Osteoblast (primary cell): ENCODE results near the gene ELOVL7. TPM values are rescaled to one million over a fixed set of nuclear protein-coding genes. Genes with fewer than 3 reads are reported as not detected.

Source experiments
- DNase-seq: peaks from one replicate; pipeline ENCODE4 v3.0.0; 2011; ENCODE audit warnings: low spot score, mixed read lengths; ENCODE audit not compliant: insufficient read length; ENCODE audit errors: missing footprints
- H2AFZ ChIP-seq: 2 replicates; pipeline ENCODE4 v1.6.0; 2011; ENCODE audit warnings: mild to moderate bottlenecking, low read length
- H3K27ac ChIP-seq: 2 replicates; pipeline ENCODE4 v1.5.1; 2011; ENCODE audit warnings: mild to moderate bottlenecking, low read depth, low read length, moderate library complexity
- H3K27me3 ChIP-seq: 2 replicates; pipeline ENCODE4 v1.6.0; 2012; ENCODE audit warnings: mild to moderate bottlenecking, control low read depth, inconsistent platforms, low read length, moderate library complexity; ENCODE audit not compliant: insufficient read depth
- H3K36me3 ChIP-seq: 2 replicates; pipeline ENCODE4 v1.5.1; 2011; ENCODE audit warnings: mild to moderate bottlenecking, low read length, control low read depth, moderate library complexity; ENCODE audit not compliant: insufficient read depth
- H3K4me1 ChIP-seq: 2 replicates; pipeline ENCODE4 v1.5.1; 2011; ENCODE audit warnings: mild to moderate bottlenecking, low read length, control low read depth, moderate library complexity; ENCODE audit not compliant: insufficient read depth
- H3K4me2 ChIP-seq: 2 replicates; pipeline ENCODE4 v1.6.0; 2011; ENCODE audit warnings: mild to moderate bottlenecking, low read length; ENCODE audit not compliant: insufficient read depth
- H3K4me3 ChIP-seq: fragments of 200-600 bp; sonication (generic); 3 replicates; pipeline ENCODE4 v1.5.1; 2012; ENCODE audit warnings: mild to moderate bottlenecking, low read length, inconsistent platforms; ENCODE audit not compliant: insufficient read depth
- H3K79me2 ChIP-seq: 2 replicates; pipeline ENCODE4 v1.6.0; 2012; ENCODE audit warnings: mild to moderate bottlenecking, low read length, control low read depth, inconsistent platforms; ENCODE audit not compliant: insufficient read depth
- H3K9me3 ChIP-seq: 2 replicates; pipeline ENCODE4 v1.5.1; 2011; ENCODE audit warnings: low read depth, low read length, control low read depth
- H4K20me1 ChIP-seq: 2 replicates; pipeline ENCODE4 v1.6.0; 2012; ENCODE audit warnings: mild to moderate bottlenecking, low read length, control low read depth; ENCODE audit not compliant: insufficient read depth
- CTCF ChIP-seq: IDR thresholded peaks from 2 replicates; pipeline ENCODE4 v1.5.1; 2011; ENCODE audit warnings: mild to moderate bottlenecking, low read depth, low read length, moderate library complexity; ENCODE audit errors: extremely low read depth
- total RNA-seq: library from RNA; depleted of rRNA; stranded (reverse); fragments of >200 nt; gene quantifications from 2 replicates; pipeline ENCODE4 v1.2.3, GENCODE V29; 2012

ELOVL7 gene
- total RNA-seq = under 0.01 TPM in 2 replicates

GRCh38 chr5:60843936-60844905 lies at the start of gene ELOVL7:
TSS of gene ELOVL7 (minus strand) at chr5:60844269. CDS start at chr5:60787397, 56,872 bp downstream.
- Histone ChIP-seq H3K27ac (no peak within 1 kb of the TSS), H3K36me3 (no peaks in the 10 kb centered on the region), H3K79me2 (no peaks in the 10 kb centered on the region), H3K27me3 (peaks cover 59% of the 10 kb centered on the region), H3K4me2 (peak within 1 kb of the TSS; percentile 84), H4K20me1 (no peaks in the 10 kb centered on the region), H2AFZ (peak within 1 kb of the TSS; percentile 51), H3K9me3 (no peaks in the 10 kb centered on the region), H3K4me3 (peak within 1 kb of the TSS; percentile 70), H3K4me1 (peaks cover 8% of the 10 kb centered on the region)
- DNase-seq = peak; percentile 90
- no peak for TF ChIP-seq CTCF

- no peaks in the 10 kb centered on the region for H4K20me1 ChIP-seq
- no peak overlapping the region for H3K27ac ChIP-seq
- no peaks in the 10 kb centered on the region for H3K4me1 ChIP-seq
- H3K36me3 ChIP-seq = peaks cover 6% of the 10 kb centered on the region
- DNase-seq = no peak
- no peak overlapping the region for H3K4me2 ChIP-seq
- no peaks in the 10 kb centered on the region for H3K27me3 ChIP-seq
- TF ChIP-seq CTCF = no peak
- H3K79me2 ChIP-seq = no peaks in the 10 kb centered on the region
- H3K9me3 ChIP-seq = no peaks in the 10 kb centered on the region
- no peak overlapping the region for H2AFZ ChIP-seq
- H3K4me3 ChIP-seq = no peak overlapping the region
Measured at GRCh38 chr5:60893521-60893920, 49.5 kb upstream of the ELOVL7 start.

GRCh38 chr5:60891667-60892066 lies 47.6 kb upstream of the ELOVL7 start:
- no peaks in the 10 kb centered on the region for H3K27me3 ChIP-seq
- H4K20me1 ChIP-seq = no peaks in the 10 kb centered on the region
- no peak overlapping the region for H3K4me3 ChIP-seq
- H2AFZ ChIP-seq = no peak overlapping the region
- peaks cover 6% of the 10 kb centered on the region for H3K36me3 ChIP-seq
- H3K27ac ChIP-seq = no peak overlapping the region
- TF ChIP-seq CTCF = no peak
- no peaks in the 10 kb centered on the region for H3K79me2 ChIP-seq
- H3K4me2 ChIP-seq = no peak overlapping the region
- no peaks in the 10 kb centered on the region for H3K9me3 ChIP-seq
- DNase-seq = no peak
- H3K4me1 ChIP-seq = no peaks in the 10 kb centered on the region

GRCh38 chr5:60888359-60889061 lies 44.4 kb upstream of the ELOVL7 start:
- no peak for TF ChIP-seq CTCF

More at GRCh38 chr5:60888359-60889061, 44.4 kb upstream of the ELOVL7 start:
- no peaks in the 10 kb centered on the region for H3K4me1 ChIP-seq
- no peak overlapping the region for H3K4me3 ChIP-seq
- H2AFZ ChIP-seq = no peak overlapping the region
- no peak overlapping the region for H3K27ac ChIP-seq
- H4K20me1 ChIP-seq = no peaks in the 10 kb centered on the region
- no peak overlapping the region for H3K4me2 ChIP-seq
- H3K36me3 ChIP-seq = peaks cover 6% of the 10 kb centered on the region
- no peaks in the 10 kb centered on the region for H3K27me3 ChIP-seq
- no peaks in the 10 kb centered on the region for H3K9me3 ChIP-seq
- no peak for DNase-seq
- H3K79me2 ChIP-seq = no peaks in the 10 kb centered on the region
